Measurements from ENCODE around the gene PYGL.
"Not testable (repeated sequence)": the region's sequence is repeated elsewhere in the genome, so short reads cannot be mapped to it uniquely, and the experiment has no call there.

The PYGL gene

DNA sequence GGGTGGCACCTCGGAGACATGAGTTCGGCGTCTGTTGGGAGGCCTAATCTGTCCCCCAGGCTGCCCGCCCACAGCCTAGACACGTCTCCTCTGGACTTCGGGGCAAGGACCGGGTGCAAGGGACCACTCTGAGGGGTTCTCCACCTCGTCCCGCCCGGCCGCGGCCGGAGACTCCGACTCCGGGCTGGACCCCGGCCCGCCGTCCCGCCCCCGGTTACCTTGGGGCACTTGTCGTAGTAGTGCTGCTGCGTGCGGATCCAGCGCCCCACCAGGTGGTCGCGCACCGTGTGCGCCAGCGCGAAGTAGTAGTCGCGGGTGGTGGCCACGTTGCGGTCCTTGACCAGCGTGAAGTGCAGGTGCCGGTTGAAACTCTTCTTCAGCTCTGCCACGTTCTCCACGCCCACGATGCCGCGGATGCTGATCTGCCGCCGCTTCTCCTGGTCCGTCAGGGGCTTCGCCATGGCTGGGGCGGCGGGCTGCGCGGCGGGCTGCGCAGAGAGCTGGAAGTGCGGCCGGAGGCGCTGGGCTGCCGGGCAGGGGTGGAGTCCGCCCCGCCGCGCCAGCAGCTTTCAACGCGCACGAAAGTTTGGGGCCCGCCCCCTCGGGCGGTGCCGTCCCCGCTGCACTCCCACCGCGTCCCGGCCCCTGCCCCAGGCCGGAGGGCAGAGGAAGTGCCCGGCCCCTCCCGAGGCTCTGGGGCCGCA lies at the start of gene PYGL:
Gene PYGL (minus strand): TSS at position 541 of the 704 bp plus-strand sequence. CDS start 80 bp downstream, at position 461.
- peak; percentile 21 to 66 for DNase-seq

DNA sequence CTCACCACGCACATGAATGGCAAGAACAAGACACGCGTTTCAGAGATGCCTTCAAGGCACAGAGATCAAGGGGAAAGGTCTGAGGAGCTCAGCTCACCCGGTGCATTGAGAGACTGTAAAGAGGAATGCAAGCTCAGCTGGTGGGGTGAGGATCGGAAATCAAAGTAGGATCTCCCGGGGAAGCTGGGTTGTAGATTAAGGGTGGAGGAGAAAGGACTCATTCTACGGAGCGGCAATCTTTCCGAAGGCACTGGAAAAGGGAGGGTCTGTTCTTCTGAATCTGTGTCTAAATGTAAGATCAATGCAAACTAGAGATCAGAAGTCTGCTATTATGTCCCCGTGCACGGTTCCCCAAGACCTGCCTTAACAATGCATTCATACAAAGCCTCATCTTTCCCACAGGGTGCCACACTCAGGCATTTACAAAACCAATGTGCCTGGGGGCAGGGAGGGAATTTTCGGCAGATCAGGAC lies 41.6 kb upstream of the PYGL start:
- DNase-seq: no peak

DNA sequence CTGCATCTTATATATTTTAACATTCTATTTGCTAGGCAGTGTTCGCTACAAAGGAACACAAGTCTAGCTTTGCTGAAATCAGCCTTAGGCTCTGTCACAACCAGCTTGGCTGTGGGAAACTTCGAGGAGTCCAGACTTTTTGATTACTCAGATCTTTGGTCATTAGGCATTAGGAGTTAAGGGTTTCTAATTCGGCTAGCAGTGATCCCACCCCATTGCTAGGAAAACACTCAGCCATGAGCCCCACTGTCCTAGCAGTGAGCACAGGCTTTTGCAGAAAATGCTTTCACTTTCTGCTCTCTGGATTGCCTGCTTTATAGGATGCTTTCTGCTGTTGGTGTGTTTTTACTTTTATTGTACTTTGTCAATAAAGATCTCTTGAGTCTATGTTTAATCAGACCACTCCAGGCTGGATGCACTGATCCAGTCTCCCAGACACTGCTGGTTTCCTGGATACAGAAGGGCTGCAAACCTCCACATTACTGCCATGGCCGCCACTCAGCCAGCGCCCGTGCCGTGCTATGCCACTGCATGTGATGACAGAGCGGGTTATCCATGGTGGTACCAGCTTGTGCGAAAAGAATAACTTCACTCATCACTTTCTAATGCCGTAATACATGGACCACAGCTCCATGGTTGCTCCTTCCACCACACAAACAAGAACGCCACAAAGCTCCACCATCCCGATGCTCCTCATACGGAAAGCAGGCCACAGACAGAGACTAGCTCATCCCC lies 41.0 kb upstream of the PYGL start:
- DNase-seq: no peak

DNA sequence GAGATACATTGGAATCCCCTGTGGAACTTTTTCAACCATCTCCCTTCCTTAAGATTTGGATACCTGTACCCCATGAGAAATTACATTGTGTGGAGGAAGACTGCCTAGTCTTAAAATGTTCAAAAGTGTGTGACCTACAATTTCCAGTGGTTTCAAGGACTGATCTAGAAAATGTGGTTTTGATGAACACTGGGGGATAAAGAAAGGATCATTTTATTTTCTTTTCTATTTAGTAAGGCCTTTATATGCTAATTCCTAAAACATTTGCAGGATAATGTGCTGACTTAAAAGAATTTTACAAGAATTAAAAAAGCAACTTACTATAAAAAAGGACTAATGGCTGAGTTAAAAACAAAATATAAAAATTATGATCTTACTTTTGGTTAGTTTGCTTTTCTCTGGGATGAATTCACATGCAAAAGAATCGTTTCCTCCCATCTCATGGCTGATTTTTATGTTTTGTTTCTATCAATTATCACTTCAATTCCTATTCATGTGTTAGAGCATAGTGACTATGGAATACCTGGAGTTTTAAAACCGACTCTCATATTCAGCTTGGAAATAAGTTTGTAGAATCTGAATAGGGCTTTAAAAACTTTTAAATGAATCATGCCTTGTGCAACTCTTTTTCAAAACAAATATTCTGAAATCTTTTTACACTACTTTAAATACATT lies 39.9 kb upstream of the PYGL start:
- DNase-seq: no peak

- DNase-seq: no peak
Measured at GRCh38 chr14:50979941-50980850, 35.9 kb upstream of the PYGL start.

- no peak for DNase-seq
Measured at GRCh38 chr14:50978888-50979287, 34.6 kb upstream of the PYGL start.

GRCh38 chr14:50978529-50978871 lies 34.2 kb upstream of the PYGL start:
- no peak for DNase-seq

DNA sequence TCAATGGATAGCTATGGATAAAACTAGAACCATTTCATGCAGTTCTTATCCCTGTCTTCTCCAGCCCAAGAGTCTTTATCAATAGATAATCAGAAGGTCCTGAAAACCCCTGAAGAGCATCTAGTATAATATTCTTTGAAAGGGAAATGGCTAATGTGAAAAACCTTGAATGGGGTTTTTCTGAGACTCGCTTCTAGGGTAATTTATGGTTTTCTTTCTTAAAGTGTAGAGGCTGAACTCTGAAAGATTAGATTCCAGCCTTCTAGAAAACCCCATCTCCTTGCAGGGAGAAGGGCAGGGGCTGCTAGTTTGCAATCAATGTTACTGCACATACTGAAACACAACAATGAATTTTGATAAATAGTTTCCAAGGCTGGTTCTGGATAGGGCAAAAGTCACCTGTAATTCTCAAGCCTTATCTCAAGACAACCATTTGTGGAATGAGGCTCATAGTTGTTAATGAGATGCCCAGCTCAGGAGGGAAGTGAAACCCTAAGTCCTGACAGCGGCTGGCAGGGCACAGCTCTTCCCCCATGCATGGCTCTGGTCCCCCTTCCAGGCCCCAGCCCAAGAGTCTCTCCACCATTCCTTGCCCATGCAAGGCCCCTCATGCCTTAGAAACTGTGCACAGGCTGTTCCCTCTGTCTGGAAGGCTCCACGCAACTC lies 33.7 kb upstream of the PYGL start:
- DNase-seq: no peak

DNA sequence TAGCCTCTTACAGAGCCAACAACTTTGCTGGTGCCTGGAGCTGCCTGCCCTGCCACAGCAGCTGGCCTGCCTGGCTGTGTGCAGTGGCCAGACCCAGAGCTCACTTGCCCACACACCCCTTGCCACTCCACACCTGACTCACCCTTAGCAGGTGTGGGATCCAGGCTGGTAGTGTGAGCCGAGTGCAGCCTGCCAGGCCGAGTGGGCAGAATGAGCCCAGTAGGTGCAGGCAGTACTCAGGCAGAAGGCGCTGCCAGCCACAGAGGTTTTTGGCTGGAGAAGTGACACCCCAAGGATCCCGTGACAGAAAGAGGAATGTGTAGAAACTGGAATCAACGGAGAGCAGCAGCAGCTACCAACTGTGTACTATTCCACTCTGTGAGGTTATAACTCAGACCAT lies 29.8 kb upstream of the PYGL start:
- no peak for DNase-seq

DNA sequence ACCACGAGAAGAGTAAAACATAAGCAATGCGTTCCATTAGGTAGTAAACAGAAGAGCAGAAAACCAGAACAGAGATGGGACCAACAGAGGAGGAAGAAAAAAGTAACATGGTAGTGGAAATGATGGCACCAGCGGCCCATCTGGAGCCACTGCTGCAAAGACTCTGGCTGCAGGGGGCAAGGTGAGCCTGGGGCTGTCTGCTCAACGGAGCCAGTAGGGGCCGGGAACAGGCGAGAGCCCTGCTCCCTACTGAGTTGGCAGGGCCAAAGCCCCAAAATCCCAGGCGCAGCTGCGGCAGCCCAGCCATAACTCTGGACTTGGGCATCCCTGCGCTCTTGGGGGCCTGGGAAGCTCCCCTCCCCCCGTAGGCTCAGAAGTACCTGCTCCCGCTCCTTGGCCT lies 28.5 kb upstream of the PYGL start:
- DNase-seq: no peak

GRCh38 chr14:50970886-50971781 lies 26.9 kb upstream of the PYGL start:
- peak; percentile 88 to 98 for DNase-seq

GRCh38 chr14:50967790-50968189 lies 23.5 kb upstream of the PYGL start:
- DNase-seq: no peak

DNA sequence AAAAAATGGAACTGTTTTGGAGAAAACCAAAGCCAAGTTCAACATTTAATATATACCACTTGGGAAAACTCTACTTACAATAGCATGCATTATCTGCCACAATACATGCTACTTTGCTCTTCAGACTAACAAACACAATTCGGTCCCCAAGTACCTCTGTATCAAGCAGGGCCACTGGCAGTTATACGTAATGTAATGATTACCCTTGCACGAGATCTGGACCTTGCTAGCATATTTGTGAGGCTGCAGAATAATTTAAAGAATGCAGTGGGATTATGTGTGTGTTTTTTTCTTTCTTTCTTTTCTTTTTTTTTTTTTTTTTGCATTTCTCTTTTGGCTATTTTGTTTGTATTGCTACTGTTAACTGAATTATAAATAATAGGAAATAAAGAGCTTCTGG lies 22.8 kb upstream of the PYGL start:
- DNase-seq: no peak

DNA sequence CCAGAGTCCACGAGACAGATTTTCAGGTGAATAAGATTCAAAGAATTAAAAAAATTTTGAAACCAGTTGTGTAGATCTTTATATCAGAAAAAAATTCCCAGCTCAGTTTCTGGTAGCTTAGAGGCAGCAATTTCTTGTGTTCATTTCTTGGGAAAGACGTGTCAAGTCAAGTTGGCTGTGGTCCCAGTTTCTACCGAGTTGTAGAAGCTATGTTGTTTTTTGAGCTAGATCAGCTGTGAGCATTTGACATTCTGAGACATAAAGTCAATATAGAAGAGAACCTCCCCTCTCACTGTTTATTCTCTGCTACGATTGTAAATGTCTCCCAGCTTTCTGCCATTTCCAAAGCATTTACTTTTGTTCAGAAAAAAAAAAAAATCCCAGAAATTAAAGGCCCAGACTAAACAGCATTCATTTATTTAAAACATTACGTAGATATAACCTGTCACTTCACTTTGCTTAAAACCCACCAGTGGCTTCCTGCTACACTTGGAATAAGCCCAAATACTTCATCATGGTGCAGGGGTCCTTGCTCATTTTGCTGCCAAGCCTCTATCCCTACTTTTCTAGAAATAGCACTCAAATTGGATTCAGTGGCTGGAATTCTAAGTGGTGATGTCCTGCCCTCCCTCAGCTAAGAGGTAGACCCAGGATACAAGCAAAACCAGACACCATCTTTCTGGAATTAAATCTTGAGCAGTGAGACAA lies 20.6 kb upstream of the PYGL start:
- DNase-seq: no peak

DNA sequence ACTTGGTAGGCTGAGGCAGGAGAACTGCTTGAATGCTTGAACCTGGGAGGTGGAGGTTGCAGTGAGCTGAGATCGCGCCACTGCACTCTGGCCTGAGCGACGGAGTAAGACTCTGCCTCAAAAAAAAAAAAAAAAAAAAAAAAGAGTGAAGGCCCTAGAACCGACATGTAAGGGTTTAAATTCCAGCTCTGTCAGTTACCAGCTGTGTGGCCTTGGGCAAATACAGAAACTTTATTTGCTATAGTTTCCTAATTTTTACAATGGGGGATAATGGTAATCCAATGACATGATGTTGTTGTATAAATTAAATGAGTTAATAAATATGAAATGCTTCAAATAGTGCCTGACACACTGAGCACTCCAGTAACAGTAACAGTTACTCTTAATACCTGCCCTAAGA lies 19.6 kb upstream of the PYGL start:
- no peak for DNase-seq

DNA sequence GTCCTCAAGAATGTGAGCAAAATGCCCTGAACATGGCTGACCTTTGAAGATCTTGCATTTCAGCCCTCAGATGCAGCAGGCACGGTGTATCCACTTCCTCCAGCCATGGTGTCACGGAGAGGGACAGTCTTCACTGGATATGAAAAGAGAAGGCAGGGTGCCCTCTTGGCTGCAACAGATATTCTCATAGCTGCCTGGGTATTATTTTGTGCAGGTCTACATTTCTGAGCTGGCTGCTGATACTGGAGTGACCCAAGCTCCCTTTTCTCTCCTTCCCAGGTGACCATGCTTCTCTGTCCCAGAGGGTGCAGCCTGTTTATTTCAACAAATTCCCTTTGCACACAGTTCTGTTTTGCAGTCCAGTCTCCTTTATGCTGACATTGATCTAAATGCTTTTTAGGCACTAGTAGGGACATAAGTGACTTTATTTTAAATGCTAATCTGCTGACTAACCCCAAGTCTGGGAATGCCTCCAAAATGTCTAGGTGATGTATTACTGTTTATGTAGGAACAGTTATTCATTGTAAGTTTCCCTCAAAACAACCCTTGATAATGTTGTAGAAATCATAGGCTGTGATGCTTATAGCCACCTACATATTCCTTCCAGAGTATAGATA lies 17.4 kb upstream of the PYGL start:
- DNase-seq: no peak

DNA sequence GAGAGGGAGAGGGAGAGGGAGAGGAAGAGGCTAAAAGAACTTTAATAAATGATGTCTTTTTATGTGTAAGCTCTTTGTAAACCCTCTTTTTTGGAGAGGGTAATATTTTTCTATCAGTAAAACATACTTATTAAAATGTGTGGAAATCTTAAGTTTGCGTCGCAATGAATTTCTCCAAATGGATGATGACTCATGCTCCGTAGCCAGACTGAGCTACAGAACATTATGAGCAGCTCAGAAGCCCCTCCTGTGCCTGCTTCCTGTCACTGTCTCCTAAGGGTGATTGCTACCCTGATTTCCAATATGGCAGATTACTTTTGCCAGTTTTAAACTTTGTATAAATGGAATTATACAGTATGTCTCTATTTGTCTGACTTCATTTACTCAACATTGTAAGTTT lies 13.0 kb upstream of the PYGL start:
- DNase-seq: no peak

GRCh38 chr14:50956421-50956820 lies 12.1 kb upstream of the PYGL start:
- not testable (repeated sequence) for DNase-seq

GRCh38 chr14:50955373-50956043 lies 11.2 kb upstream of the PYGL start:
- DNase-seq: peak; percentile 75 to 87

Data from NCI-H524 (cell line).